Adipose tissue (tissue), 3 donors: ENCODE data around the gene NEMP2. TPM values are rescaled to one million over a fixed set of nuclear protein-coding genes. Genes with fewer than 3 reads are reported as not detected.
"Not testable (repeated sequence)": the region's sequence is repeated elsewhere in the genome, so short reads cannot be mapped to it uniquely, and the experiment has no call there.

Experiments used
- H3K27ac ChIP-seq: one replicate; pipeline ENCODE4 v1.5.1; 2013; ENCODE audit warnings: low read depth, low read length
- WGBS, 3 donors: extraction: QIAGEN DNeasy Blood & Tissue Kit; methylation state at CpG; one replicate each; pipeline ENCODE4 v1.1.7; 2013; 5-methylcytosine and 5-hydroxymethylcytosine counted together
- polyA plus RNA-seq, 3 donors: library from polyadenylated mRNA; stranded (reverse); fragments of 200-250 nt; gene quantifications; one replicate each; pipeline ENCODE4 v1.2.3, GENCODE V29; 2013
- donor health status: healthy with polysubstance abuse.
- donor health status: Bipolar disorder and iron deficiency.
- donor health status: healthy.

The NEMP2 gene
- polyA plus RNA-seq, 3 donors = 0.43 to 1.7 (median 0.90) TPM

DNA sequence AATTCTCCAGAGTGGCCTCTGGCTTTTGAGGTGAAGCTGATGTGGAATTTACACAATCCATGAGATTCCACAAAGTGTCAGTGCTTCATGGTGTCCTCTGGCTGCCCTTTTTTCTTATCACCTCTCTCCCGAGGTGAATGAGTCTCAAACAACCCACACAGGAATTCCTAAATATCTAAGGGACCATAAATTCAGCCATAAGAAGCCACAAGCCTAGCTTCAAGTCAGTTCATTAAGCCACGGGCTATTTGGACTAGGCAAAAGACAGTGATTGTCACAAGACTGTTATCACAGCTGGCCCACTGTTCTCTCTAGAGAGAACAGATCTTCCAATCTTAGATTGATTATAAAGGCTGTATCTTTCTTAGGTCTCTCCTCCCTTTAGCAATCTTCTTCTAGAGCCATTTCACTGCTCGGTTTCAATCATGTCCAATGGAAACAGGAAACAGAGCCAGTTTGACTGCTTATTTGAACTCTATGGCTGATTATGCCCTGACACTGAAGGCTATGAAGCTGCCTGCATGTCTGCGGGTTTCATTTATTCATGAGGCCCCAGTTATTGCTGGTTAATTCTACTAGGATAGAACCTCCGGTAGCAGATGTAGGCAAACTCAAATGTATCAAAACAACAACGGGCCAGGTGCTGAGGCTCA lies 4.1 kb downstream of the NEMP2 start:
- WGBS, 3 donors = 45 to 63% (median 56%) methylated on average over 6 of the region's 6 CpGs

DNA sequence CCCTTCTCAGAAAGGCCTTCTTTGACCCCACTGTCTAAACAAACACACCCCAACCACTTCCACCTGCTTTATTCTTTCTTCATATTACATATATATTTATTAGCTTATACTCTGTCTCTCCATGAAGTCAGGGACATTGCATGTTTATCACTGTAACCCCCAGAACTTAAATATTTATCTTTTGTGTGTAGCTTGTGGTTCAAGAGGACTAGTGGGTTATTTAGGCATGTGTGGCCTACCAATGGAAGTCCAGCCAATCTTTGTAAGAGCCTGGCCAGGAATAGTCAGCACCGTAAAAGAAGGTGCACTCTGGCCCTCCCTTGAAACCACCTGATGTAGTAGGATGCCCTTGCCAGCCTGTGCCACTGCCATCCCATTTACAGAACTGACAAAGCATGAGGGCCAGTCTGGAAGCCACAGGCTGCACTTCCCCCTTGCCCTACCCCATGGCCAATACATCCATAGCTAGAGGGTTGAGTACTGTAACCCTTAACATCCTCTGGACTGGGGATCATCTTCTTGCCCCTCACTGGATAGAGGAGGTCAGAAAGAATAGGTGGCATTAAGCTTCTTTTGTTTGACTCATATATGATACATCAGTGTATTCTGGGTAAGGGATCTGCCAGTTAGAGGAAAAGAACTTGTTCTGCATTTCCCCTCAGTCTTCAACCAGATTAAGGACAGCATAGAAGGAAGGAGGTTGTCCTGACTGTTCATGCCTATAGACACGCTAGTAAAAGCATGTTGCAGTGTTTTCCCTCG lies 4.9 kb downstream of the NEMP2 start:
- WGBS, 3 donors = 49 to 71% (median 51%) methylated on average over 3 of the region's 3 CpGs
- no peak overlapping the region for H3K27ac ChIP-seq

More for the DNA sequence above, 4.1 kb downstream of the NEMP2 start:
- no peak overlapping the region for H3K27ac ChIP-seq

DNA sequence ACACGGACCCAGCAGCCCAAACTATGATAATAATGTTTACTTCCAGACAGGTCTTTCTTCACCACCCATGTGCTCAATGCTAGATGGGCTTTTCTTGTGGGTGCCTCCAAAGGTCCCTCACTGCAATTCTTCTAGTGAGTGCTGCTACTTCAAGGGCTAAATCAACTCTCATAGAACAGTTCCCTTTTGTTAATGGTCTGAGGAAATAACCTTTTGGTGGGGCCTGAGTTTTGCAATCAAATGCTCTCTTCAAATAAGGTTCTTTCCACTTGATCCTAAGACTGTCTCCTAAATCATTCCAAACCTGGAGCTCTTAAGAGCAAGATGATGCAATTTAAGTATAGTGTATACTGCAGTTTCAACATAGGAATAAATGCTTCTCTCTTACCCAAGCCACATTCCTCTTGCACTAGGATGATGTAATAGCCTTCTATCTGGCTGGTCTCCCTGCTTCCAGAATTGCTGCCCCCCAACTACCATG lies 6.0 kb downstream of the NEMP2 start:
- H3K27ac ChIP-seq = no peak overlapping the region
- WGBS, 3 donors = 42 to 85% (median 79%) methylated on average over 1 of the region's 1 CpG

DNA sequence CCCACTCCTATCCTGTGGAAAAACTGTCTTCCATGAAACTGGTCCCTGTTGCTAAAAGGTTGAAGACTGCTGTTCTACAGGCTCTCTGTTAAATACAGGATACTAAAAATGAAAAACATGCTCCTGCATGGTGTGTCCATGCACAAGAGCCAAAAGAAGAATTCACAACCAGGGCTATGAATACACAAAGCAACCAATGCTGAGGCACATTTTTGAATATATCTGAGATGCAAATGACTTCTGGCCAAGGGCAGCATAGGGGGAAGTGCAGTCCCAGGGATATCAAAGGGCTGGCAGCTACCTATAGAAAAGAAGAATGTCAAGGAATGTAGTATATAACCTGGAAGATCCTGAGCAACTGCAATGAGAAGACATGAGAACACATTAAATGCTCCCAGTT lies 6.6 kb downstream of the NEMP2 start:
- H3K27ac ChIP-seq = no peak overlapping the region

DNA sequence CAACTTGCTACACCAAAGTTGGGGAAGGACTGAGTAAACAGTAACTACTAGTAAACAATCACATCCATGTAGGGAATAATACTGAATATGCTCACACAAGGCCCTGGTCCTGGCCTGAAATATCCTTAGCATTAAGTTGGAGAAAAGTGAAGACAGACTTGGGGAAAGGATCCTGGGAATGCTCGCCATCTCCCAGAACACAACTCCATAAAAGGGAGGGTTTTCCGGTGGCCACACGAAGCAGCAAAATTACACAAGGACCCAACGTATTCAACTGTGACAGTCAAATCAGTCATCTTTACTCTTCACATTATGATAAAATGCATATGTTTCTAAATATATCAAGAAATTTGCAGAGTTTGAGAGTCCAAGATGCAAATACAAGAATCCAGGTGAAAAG lies 7.3 kb downstream of the NEMP2 start:
- H3K27ac ChIP-seq = no peak overlapping the region
- 95 to 99% (median 96%) methylated on average over 4 of the region's 4 CpGs for WGBS, 3 donors

GRCh38 chr2:190526105-190526750 lies 8.3 kb downstream of the NEMP2 start:
- 69 to 93% (median 74%) methylated on average over 4 of the region's 4 CpGs for WGBS, 3 donors
- no peak overlapping the region for H3K27ac ChIP-seq

- no peak overlapping the region for H3K27ac ChIP-seq
Measured at GRCh38 chr2:190524928-190525327, 9.6 kb downstream of the NEMP2 start.

DNA sequence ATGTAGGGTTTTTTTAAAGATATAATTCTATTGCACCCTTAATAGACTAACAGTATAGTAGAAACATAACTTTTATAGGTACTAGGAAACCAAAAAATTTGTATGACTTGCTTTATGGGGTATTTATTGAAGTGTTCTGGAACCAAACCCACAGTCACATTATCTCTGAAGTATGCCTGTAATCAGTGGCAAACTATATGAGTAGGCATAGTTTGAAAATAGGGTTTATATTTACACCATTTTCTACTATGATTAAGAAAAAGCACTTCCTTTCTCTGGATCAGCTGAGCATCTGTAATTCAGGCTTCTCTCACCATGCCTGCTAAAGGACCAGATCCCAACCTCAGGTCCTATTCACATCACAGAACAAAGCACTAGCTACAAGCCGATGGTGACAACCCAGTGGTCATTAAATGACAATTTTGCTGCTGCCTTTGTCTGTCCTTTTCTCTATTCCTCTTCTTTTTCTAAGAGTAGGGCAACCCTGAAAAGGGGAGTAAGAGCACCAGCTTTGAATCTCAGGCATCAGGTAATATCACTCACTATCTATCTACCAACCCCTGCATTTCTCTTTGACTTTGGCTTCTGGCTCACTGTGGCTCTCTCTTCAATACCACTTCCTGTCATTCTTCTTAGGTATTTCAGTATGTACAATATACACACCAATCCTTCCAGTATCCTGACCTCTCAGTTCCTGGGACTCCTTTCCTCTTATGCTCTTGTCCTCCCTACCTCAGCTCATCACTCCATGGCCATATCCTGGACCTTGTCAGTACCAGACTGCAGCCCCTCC lies 14.4 kb downstream of the NEMP2 start:
- 86 to 96% (median 95%) methylated on average over 1 of the region's 1 CpG for WGBS, 3 donors
- no peak overlapping the region for H3K27ac ChIP-seq

- no peak overlapping the region for H3K27ac ChIP-seq
- WGBS, 3 donors = 48 to 95% (median 84%) methylated on average over 2 of the region's 2 CpGs
Measured at GRCh38 chr2:190517468-190517867, 17.1 kb downstream of the NEMP2 start.

- WGBS, 3 donors = 67 to 86% (median 74%) methylated on average over 1 of the region's 1 CpG
- H3K27ac ChIP-seq = no peak overlapping the region
Measured at GRCh38 chr2:190515687-190516086, 18.8 kb downstream of the NEMP2 start.

DNA sequence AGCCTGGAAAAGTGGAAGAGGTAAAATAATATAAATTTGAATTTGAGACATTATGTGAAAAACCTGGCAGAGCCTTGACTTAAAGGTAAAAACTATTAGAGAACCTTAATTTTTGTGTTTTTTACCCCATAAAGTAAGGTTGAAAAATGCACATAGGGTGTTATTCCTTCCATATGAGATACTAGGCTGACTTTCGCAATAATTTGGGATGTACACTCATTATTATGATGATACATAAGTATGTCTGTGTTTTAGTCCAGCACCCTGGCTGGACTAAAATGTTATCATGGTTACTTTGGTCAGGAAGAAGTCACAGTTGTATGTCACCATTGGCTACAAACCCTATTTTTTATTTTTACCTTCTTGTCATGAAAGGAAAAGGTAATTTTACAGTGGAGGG lies 19.8 kb downstream of the NEMP2 start:
- H3K27ac ChIP-seq = no peak overlapping the region
- WGBS, 3 donors = 95 to 100% (median 100%) methylated on average over 1 of the region's 1 CpG

- no peak overlapping the region for H3K27ac ChIP-seq
- 80 to 90% (median 86%) methylated on average over 2 of the region's 2 CpGs for WGBS, 3 donors
Measured at GRCh38 chr2:190513877-190514276, 20.6 kb downstream of the NEMP2 start.

DNA sequence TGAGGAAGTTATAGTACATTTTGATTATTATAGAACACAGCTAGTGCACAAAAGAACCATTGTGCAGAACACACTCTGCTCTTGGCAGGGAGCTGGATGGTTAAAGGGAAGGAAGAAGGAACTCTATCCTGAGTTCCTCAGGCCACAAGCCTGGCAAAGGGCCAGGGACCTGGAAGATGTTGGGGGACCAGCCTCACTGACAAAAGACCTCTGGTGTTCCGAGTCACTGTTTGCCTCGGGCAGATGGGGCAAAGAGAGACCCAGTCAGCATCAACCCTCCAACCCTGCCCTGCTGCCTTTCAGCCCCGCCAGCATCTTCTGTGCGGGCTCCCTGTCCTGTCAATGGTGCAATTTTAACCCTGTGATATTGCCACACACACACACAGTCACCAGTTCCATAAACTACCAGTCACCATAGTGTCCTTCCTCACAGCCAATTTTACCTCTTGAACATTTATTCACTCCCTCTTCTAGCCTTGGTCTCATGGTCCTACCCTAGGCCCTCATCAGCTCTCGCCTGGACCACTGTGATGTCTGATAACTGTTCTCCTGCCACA lies 21.9 kb downstream of the NEMP2 start:
- 56 to 87% (median 60%) methylated on average over 5 of the region's 5 CpGs for WGBS, 3 donors
- no peak overlapping the region for H3K27ac ChIP-seq

GRCh38 chr2:190511104-190511503 lies 23.4 kb downstream of the NEMP2 start:
- H3K27ac ChIP-seq = no peak overlapping the region
- 60 to 62% (median 61%) methylated on average over 2 of the region's 2 CpGs for WGBS, 3 donors

GRCh38 chr2:190509895-190510294 lies 24.6 kb downstream of the NEMP2 start:
- H3K27ac ChIP-seq = not testable (repeated sequence)
- 93 to 96% (median 94%) methylated on average over 5 of the region's 5 CpGs for WGBS, 3 donors

GRCh38 chr2:190507135-190507534 lies 27.4 kb downstream of the NEMP2 start:
- whole genome bisulfite sequencing, 3 donors = 63 to 79% (median 68%) methylated on average over 4 of the region's 4 CpGs
- H3K27ac ChIP-seq = no peak overlapping the region

- no peak overlapping the region for H3K27ac ChIP-seq
- WGBS, 3 donors = 45 to 72% (median 53%) methylated on average over 2 of the region's 2 CpGs
Measured at GRCh38 chr2:190506666-190507065, 27.9 kb downstream of the NEMP2 start.

GRCh38 chr2:190505696-190506095 lies 28.8 kb downstream of the NEMP2 start:
- H3K27ac ChIP-seq = no peak overlapping the region
- WGBS, 3 donors = 88 to 95% (median 90%) methylated on average over 1 of the region's 1 CpG
